Measurements from ENCODE around the gene CDK5RAP1. TPM values are rescaled to one million over a fixed set of nuclear protein-coding genes. Genes with fewer than 3 reads are reported as not detected.

The CDK5RAP1 gene
- polyA plus RNA-seq, 2 donors, result 19.5 to 29.2 TPM

DNA sequence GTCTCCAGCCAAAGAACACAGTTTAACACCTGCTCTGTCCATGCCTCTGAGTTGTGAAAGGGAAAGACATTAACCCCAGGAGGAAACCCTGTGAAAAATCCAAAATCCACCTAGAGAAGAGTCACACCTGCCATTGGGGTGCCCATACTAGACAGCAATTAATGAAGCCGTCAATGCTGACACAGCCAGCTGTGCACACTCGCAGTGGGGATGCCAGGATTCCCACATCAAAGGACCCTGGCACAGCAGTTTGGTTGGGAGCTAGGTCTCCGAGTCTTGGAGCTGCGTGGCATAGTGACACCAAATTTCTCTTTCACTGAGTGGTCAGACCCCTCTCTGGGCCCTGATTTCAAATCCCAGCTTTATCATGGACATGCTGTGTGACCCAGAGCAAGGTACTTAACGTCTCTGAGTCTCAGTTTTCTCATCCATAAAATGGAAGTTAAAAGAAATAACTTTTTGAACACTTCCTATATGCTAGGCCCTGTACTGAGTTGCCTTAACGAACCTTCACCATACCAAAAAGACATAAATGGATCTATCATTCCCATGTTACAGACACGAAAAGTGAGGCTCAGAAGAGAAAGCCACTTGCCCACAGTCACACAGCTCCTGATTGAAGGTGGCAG is 87.5 kb downstream of the CDK5RAP1 start:
- H3K27ac ChIP-seq (ENCODE audit: low read depth in 2 of 2, low read length in 1 of 2), result no peak overlapping the region
- no peaks in the 10 kb centered on the region for H3K36me3 ChIP-seq (ENCODE audit: control insufficient read depth in 2 of 2, insufficient read depth in 2 of 2, low read length in 1 of 2)
- H3K9me3 ChIP-seq (ENCODE audit: control insufficient read depth in 2 of 2, insufficient read depth in 1 of 2, low read depth in 1 of 2, low read length in 1 of 2), result no peaks in the 10 kb centered on the region
- no peak overlapping the region for H3K4me3 ChIP-seq (ENCODE audit: low read depth in 1 of 2, low read length in 2 of 2)
- no peaks in the 10 kb centered on the region for H3K27me3 ChIP-seq (ENCODE audit: control insufficient read depth in 1 of 2, insufficient read depth in 2 of 2, low read length in 2 of 2)
- WGBS, 2 donors, result 70 to 74% methylated on average over 7 of the region's 7 CpGs
- H3K4me1 ChIP-seq (ENCODE audit: control insufficient read depth in 2 of 2, insufficient read depth in 2 of 2, low read length in 1 of 2), result peaks cover 0 to 2% of the 10 kb centered on the region in 2 donors

DNA sequence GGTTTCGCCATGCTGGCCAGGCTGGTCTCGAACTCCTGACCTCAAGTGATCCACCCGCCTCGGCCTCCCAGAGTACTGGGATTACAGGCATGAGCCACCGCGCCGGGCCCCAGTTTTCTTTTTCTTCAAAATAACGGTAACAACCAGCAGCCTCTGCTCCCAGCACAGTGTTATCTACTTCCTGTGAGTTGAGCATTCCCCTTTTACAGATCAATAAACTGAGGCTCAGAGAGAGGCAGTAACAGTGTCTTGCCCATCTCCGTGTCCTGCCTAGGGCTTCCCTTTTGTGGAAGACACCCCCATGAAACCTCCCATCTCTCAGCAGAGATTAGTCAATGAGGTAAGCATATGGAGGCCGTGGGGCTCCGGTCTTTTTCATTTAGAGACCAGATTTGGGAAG is 88.7 kb downstream of the CDK5RAP1 start:
- no peaks in the 10 kb centered on the region for H3K27me3 ChIP-seq (ENCODE audit: control insufficient read depth in 1 of 2, insufficient read depth in 2 of 2, low read length in 2 of 2)
- H3K4me3 ChIP-seq (ENCODE audit: low read depth in 1 of 2, low read length in 2 of 2), result no peak overlapping the region
- H3K27ac ChIP-seq (ENCODE audit: low read depth in 2 of 2, low read length in 1 of 2), result no peak overlapping the region
- no peaks in the 10 kb centered on the region for H3K9me3 ChIP-seq (ENCODE audit: control insufficient read depth in 2 of 2, insufficient read depth in 1 of 2, low read depth in 1 of 2, low read length in 1 of 2)
- no peaks in the 10 kb centered on the region for H3K4me1 ChIP-seq (ENCODE audit: control insufficient read depth in 2 of 2, insufficient read depth in 2 of 2, low read length in 1 of 2)
- H3K36me3 ChIP-seq (ENCODE audit: control insufficient read depth in 2 of 2, insufficient read depth in 2 of 2, low read length in 1 of 2), result no peaks in the 10 kb centered on the region
- 77 to 83% methylated on average over 11 of the region's 11 CpGs for WGBS, 2 donors

DNA sequence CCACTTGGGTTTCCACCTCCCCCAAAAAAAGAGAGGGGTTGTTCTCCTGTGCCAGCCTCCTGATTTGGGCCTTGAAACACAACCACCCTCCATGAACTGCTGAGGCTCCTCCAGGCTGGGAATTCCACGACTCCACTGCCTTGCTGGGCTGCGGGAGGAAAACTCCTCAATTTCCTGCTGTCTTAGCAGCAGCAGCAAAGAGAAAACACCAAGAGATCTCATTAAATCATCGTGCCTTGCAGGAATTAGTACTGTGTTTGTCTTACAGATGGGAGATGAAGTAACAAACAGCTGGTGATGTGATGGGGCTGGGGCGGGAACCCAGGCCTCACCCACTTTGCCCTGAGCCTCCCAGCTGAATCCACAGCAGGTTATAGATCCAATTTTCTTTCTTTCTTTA is 89.3 kb downstream of the CDK5RAP1 start:
- H3K9me3 ChIP-seq (ENCODE audit: control insufficient read depth in 2 of 2, insufficient read depth in 1 of 2, low read depth in 1 of 2, low read length in 1 of 2), result no peaks in the 10 kb centered on the region
- H3K4me3 ChIP-seq (ENCODE audit: low read depth in 1 of 2, low read length in 2 of 2), result no peak overlapping the region
- H3K4me1 ChIP-seq (ENCODE audit: control insufficient read depth in 2 of 2, insufficient read depth in 2 of 2, low read length in 1 of 2), result no peaks in the 10 kb centered on the region
- no peak overlapping the region for H3K27ac ChIP-seq (ENCODE audit: low read depth in 2 of 2, low read length in 1 of 2)
- WGBS, 2 donors, result 59 to 64% methylated on average over 4 of the region's 4 CpGs
- H3K27me3 ChIP-seq (ENCODE audit: control insufficient read depth in 1 of 2, insufficient read depth in 2 of 2, low read length in 2 of 2), result no peaks in the 10 kb centered on the region
- H3K36me3 ChIP-seq (ENCODE audit: control insufficient read depth in 2 of 2, insufficient read depth in 2 of 2, low read length in 1 of 2), result no peaks in the 10 kb centered on the region

DNA sequence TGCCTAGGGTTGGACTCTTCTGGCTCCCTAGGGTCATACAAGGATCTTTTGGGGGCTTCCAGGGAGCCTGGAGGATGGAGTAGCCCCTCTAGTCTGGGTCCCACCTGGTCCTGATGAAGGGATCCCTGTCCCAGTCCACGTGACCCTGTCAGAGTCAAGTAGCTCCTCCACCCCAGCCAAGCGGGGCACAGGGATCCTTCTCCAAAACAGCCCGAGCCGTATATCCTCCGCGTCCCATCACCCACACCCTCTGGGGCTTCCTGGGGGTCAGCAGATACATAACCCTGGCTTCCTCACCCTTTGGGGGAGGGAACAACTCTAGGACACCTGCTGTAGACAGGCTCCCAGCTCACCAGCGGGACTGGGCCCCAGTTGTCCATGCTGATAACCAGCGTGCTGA is 90.3 kb downstream of the CDK5RAP1 start:
- no peaks in the 10 kb centered on the region for H3K36me3 ChIP-seq (ENCODE audit: control insufficient read depth in 2 of 2, insufficient read depth in 2 of 2, low read length in 1 of 2)
- H3K9me3 ChIP-seq (ENCODE audit: control insufficient read depth in 2 of 2, insufficient read depth in 1 of 2, low read depth in 1 of 2, low read length in 1 of 2), result no peaks in the 10 kb centered on the region
- H3K27ac ChIP-seq (ENCODE audit: low read depth in 2 of 2, low read length in 1 of 2), result no peak overlapping the region
- H3K27me3 ChIP-seq (ENCODE audit: control insufficient read depth in 1 of 2, insufficient read depth in 2 of 2, low read length in 2 of 2), result no peaks in the 10 kb centered on the region
- 89 to 90% methylated on average over 8 of the region's 8 CpGs for WGBS, 2 donors
- H3K4me1 ChIP-seq (ENCODE audit: control insufficient read depth in 2 of 2, insufficient read depth in 2 of 2, low read length in 1 of 2), result peaks cover 0 to 2% of the 10 kb centered on the region in 2 donors
- H3K4me3 ChIP-seq (ENCODE audit: low read depth in 1 of 2, low read length in 2 of 2), result no peak overlapping the region

DNA sequence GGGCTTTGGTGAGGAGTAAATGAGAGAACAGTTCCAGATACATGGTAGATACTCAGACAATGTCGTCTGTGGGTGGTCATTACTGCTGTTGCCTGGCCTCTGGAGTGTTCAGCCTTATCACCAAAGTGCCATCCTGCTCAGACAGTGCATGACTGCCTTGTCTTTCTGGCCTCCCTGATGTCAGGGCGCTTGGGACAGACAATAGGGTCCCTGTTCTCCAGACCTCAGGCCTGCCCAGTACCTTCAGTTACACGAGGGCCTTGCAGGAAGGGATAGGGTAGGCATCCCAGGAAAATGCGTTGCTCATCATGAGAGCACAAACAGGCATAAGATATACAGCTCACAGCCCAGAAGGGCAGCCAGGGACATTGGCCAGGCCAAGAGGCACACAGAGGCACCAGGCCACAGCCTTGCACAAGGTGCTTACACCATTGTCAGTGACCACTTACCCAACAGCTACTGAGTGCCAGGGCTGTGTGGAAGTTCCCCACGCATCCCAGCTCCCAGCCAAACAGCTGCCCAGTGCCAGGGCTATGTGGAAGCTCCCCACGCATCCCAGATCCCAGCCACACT is 90.9 kb downstream of the CDK5RAP1 start:
- Histone ChIP-seq H3K9me3 (ENCODE audit: control insufficient read depth in 2 of 2, insufficient read depth in 1 of 2, low read depth in 1 of 2, low read length in 1 of 2) (no peaks in the 10 kb centered on the region), H3K4me1 (ENCODE audit: control insufficient read depth in 2 of 2, insufficient read depth in 2 of 2, low read length in 1 of 2) (peaks cover 0 to 2% of the 10 kb centered on the region in 2 donors), H3K27ac (ENCODE audit: low read depth in 2 of 2, low read length in 1 of 2) (no peak overlapping the region), H3K36me3 (ENCODE audit: control insufficient read depth in 2 of 2, insufficient read depth in 2 of 2, low read length in 1 of 2) (no peaks in the 10 kb centered on the region), H3K4me3 (ENCODE audit: low read depth in 1 of 2, low read length in 2 of 2) (no peak overlapping the region), H3K27me3 (ENCODE audit: control insufficient read depth in 1 of 2, insufficient read depth in 2 of 2, low read length in 2 of 2) (no peaks in the 10 kb centered on the region)
- 67 to 78% methylated on average over 6 of the region's 6 CpGs for WGBS, 2 donors

DNA sequence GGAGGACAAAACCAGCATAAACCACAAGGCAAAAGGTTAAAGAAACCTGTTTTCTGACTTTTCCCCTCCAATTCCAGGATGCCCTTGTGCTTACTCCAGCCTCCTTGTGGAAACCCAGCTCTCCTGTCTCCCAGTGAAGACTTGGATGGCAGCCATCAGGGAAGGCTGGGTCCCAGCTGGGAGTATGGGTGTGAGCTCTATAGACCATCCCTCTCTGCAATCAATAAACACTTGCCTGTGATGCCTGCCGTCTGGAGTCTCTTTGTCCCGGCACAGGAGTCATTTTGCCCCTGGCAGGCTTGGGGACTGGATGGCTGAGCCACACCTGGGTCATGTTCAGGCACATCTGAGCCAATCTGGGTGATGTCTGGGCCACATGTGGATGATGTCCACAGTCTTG is 91.7 kb downstream of the CDK5RAP1 start:
- H3K27me3 ChIP-seq (ENCODE audit: control insufficient read depth in 1 of 2, insufficient read depth in 2 of 2, low read length in 2 of 2), result no peaks in the 10 kb centered on the region
- no peak overlapping the region for H3K4me3 ChIP-seq (ENCODE audit: low read depth in 1 of 2, low read length in 2 of 2)
- H3K4me1 ChIP-seq (ENCODE audit: control insufficient read depth in 2 of 2, insufficient read depth in 2 of 2, low read length in 1 of 2), result peaks cover 0 to 2% of the 10 kb centered on the region in 2 donors
- WGBS, 2 donors, result 18 to 28% methylated on average over 2 of the region's 2 CpGs
- H3K36me3 ChIP-seq (ENCODE audit: control insufficient read depth in 2 of 2, insufficient read depth in 2 of 2, low read length in 1 of 2), result no peaks in the 10 kb centered on the region
- no peaks in the 10 kb centered on the region for H3K9me3 ChIP-seq (ENCODE audit: control insufficient read depth in 2 of 2, insufficient read depth in 1 of 2, low read depth in 1 of 2, low read length in 1 of 2)
- no peak overlapping the region for H3K27ac ChIP-seq (ENCODE audit: low read depth in 2 of 2, low read length in 1 of 2)

Other genes with a start within 250 kb of the CDK5RAP1 start
- gene BPIFA2, start 233.4 kb downstream of the CDK5RAP1 start, polyA plus RNA-seq, result not detected
- not detected for gene BPIFA3, start 184.2 kb downstream of the CDK5RAP1 start, polyA plus RNA-seq
- gene BPIFA1, start 165.5 kb downstream of the CDK5RAP1 start, polyA plus RNA-seq, result not detected
- 1 to 10 TPM in 1 of 2 donors, under 1 TPM in 1; 0.77 to 1.4 TPM for gene BPIFB1, start 118.3 kb downstream of the CDK5RAP1 start, polyA plus RNA-seq
- 10 to 100 TPM in 1 of 2 donors, 1 to 10 TPM in 1; 6.1 to 10.9 TPM for gene SNTA1, start 42.2 kb upstream of the CDK5RAP1 start, polyA plus RNA-seq
- 1 to 10 TPM; 4.7 to 8.5 TPM for gene CBFA2T2, start 88.6 kb upstream of the CDK5RAP1 start, polyA plus RNA-seq